DMS 273 (cell line): Measurements from ENCODE around the gene LRRC45.

ENCODE experiments used
- DNase-seq: peaks from one replicate; lab custom pipeline; 2025; ENCODE audit not compliant: unreplicated experiment; lab: John Stamatoyannopoulos, UW

LRRC45 gene

GRCh38 chr17:82018989-82019689 is 4.0 kb upstream of the LRRC45 start:
- DNase-seq, result no peak

GRCh38 chr17:82019690-82020571 is 3.2 kb upstream of the LRRC45 start:
- peak; percentile 75 for DNase-seq

- DNase-seq, result no peak
These were observed 2.5 kb upstream of the LRRC45 start for GRCh38 chr17:82020572-82021106.

GRCh38 chr17:82021107-82021899 is 1.8 kb upstream of the LRRC45 start:
- peak; percentile 84 for DNase-seq

- peak; percentile 66 for DNase-seq
These were observed 1.2 kb upstream of the LRRC45 start for GRCh38 chr17:82021900-82022309.

GRCh38 chr17:82022310-82022980 is 660 bp upstream of the LRRC45 start, which contains the start of gene CENPX:
TSS of gene CENPX (minus strand) at chr17:82022878. CDS start at chr17:82022861, 17 bp downstream.
- peak; percentile 66 for DNase-seq

- DNase-seq, result peak; percentile 80
These were observed 539 bp downstream of the LRRC45 start for GRCh38 chr17:82023447-82024241.

- no peak for DNase-seq
These were observed 1.8 kb downstream of the LRRC45 start for GRCh38 chr17:82024859-82025258.

- no peak for DNase-seq
These were observed 2.4 kb downstream of the LRRC45 start for GRCh38 chr17:82025401-82026107.

GRCh38 chr17:82028246-82028645 is 5.1 kb downstream of the LRRC45 start:
- no peak for DNase-seq

- no peak for DNase-seq
These were observed 5.9 kb downstream of the LRRC45 start for GRCh38 chr17:82028966-82029365.

- DNase-seq, result peak; percentile 38
These were observed 6.3 kb downstream of the LRRC45 start for GRCh38 chr17:82029391-82029790.

- DNase-seq, result no peak
These were observed 6.9 kb downstream of the LRRC45 start for GRCh38 chr17:82029990-82030469.

GRCh38 chr17:82030470-82031302 is 7.6 kb downstream of the LRRC45 start:
- peak; percentile 95 for DNase-seq

GRCh38 chr17:82031303-82031884 is 8.3 kb downstream of the LRRC45 start, which contains the start of gene RAC3:
TSS of gene RAC3 (plus strand) at chr17:82031678. CDS start at chr17:82031762, 84 bp downstream.
- peak; percentile 84 for DNase-seq

GRCh38 chr17:82031885-82032627 is 9.0 kb downstream of the LRRC45 start:
- DNase-seq, result peak; percentile 60
